Midbrain (tissue), 1 donor: ENCODE data around the gene DIS3L2.
"Not testable (repeated sequence)": the region's sequence is repeated elsewhere in the genome, so short reads cannot be mapped to it uniquely, and the experiment has no call there.

Experiments used
- DNase-seq: peaks from one replicate; lab custom pipeline; 2025; lab: John Stamatoyannopoulos, UW

DIS3L2 gene

DNA sequence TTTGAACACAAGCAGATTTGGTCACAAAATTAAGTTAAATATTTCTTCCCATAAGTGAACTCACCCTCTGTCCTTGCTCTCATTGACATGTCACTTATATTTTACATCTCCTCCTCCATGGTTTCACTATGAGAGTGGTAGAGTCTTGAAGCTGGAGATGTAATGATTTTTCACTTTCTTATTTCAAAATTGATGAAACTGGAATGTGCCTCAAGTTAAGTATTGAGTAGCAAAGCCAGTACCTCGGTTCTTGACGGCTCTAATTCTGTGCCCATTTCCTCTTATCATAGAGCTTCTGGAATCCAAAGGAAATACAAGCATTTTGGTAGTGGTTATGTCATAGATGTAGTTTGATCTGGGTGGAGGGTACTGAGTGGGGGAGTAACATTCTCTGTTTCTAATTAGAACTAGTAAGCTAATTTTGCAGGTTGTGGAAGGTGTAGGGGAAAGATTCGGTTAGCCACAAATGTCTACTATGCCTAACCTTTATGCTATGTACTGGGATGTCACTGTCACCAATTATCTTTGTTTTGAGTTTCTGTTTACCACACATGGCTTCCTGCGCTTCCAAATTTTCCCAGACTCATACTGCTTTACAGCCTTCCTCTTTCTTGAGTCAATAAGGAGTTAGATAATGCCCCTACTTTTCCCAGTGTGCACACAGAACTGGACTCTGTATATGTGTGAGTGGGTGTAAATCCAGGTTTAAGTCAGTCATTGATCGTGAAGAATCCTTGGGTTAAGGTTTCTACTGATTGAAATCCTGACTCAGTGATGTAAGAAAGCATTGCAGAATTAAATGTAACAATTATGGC lies 96.8 kb downstream of the DIS3L2 start:
- DNase-seq: no peak

DNA sequence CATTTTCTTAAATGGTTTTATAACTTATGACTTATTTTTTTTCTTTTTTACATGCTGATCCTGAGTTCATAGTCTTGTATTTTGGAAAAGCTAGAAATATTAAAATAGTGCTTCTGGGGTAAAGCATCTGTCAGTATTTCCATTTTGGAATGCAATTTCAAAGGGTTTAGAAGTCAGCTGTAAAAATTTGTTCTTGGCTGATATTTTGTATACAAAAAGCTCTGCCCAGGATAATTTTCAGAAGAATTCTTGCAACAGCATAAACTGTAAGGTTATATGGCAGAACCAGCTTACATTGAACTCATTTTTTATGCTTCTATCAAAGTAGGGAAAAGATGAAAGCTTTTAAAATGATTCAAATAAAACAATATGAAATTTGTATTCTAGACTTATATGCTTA lies 97.4 kb downstream of the DIS3L2 start:
- no peak for DNase-seq

DNA sequence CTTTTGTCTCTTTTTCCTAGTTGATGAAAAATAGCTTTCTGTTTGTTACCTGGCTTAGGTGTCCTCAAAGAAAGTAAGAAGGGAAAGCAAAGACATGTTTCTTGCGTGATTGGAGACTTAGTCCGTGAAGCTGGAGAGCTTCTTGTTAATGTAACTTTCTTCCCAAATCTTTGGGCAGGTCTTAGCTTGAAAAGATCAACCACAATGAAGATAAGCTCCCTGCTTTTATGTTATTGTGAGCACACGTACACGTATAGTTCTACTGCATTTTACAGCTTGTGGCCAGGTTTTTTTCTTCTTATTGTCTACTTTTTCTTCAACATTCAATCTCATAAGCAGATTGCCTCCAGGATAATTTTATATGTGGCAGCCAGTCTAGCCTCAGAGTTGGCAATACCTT lies 99.8 kb downstream of the DIS3L2 start:
- no peak for DNase-seq

DNA sequence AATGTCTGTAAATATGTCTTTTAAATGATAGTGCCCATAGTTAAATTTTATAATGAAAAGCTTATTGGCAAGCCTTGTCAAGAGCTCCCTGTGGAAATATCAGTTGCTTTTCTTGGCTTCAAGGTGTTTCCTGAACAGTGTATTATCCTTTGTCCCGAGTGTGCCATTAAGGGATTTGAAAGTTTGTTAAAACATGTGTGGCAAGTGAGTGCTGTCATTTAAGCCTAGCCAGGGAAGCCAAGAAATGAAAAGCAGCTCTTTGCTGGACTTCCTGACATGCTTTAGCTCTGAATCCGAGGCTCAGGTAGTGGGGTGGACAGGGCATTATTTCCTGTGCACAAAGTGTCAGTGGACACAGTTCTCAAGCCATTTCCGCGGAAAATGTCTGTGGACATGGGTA lies 111.5 kb downstream of the DIS3L2 start:
- DNase-seq: no peak

DNA sequence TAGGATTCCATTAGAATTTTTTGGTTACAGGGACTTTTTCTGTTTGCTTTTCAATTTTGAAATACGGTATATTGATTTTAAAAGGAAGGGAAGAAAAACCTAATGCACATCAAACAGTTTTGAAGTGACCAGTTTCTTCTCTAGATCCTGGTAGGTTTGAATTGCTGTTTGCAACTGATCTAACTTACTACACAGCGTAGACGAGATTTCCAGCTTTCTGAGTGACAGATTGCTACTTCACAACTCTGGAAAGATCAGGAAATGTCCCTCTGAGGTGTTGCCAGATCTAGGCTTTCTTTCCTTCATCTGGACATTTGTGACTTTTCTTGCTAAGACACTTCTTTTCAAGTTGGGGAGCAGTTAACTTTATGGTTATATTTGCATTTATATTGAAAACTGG lies 112.2 kb downstream of the DIS3L2 start:
- no peak for DNase-seq

DNA sequence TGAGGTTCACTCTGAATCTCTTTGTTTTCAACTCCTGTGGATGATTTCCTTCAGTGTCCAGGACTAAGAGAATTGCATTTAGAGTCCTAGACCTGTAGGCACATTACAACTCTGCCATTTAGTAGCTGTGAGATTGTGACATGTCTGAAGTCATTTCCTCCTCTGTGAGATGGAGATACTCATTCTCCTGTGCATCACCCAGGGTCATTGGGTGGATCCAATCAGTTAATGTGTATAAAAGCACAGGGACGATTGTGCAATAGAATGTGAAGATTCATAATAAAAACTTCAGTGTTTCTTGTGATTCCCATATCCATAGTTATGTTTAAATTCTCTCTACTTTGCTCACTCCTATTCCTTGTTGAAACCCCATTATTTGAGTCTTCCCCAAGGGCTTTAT lies 113.6 kb downstream of the DIS3L2 start:
- no peak for DNase-seq

DNA sequence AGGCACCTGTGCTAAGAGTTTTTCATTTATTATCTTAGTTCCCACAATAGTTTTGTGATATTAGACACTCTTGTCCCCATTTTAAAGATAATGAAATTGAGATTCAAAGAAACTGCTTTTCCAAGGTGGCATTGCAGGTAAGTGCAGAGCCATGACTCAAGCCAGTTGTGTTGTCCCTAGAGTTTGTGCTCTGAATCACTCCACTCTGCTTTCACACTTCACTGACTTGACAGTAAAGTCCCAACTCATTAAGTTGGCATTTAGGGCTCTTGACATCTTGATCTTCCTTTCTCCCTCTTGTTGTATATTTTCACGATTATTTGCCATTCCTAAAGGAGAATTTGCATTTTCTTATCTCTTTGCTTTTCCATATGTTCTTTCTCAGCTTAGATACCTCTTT lies 114.3 kb downstream of the DIS3L2 start:
- no peak for DNase-seq

DNA sequence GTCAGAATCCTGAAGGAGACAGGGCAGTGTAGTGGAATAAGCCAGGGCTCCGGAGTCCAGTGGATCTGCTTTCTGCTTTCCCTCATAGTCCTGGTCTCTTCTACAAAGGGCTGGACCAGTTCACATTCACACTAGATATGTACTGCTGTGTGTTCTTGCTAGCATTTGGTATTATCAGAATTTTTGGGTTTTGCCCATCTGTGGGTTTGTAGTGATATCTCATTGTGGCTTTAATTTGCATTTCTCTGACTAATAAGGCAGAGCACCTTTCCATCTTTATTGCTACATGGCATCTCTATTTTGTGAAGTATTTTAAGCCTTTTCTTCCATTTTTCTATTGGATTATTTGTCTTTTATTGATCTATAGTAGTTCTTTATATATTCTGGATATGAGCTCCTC lies 114.8 kb downstream of the DIS3L2 start:
- no peak for DNase-seq

DNA sequence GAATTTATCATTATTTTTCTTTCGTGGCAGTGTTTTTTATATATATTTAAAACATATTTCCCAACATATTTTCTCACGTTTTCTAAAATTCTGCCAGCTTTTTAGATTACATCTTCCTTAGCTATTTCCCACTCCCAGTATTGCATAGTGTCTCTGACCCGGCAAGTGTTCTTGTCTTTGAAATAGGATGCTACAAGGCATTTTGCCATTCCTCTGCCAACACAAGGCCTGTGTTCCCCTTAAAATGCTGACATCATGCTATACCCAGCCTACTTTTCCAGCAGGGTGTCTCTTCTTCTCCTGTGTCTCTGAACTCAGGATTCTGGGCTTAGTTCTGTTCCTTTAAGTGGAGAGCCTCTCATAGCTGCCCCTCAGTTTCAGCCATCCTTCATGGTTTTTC lies 115.2 kb downstream of the DIS3L2 start:
- no peak for DNase-seq

DNA sequence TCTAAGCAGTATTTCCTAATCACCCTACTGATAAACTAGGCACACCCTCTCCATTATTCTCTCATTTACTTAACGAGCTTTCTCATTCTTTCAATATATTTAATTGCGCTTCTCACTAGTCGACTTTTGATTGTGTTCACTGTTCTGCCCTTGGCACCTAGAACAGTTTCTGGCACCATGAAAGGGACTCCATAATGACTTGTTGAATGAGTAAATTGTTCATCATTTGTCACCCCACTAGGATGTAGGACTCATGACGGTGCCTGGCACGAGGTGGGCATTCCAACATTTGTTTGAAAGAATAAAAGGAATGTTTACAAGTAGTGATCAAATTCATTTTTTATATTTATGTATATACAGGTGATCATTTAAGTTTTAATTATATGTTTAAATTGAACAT lies 123.7 kb downstream of the DIS3L2 start:
- DNase-seq: peak; percentile 30

DNA sequence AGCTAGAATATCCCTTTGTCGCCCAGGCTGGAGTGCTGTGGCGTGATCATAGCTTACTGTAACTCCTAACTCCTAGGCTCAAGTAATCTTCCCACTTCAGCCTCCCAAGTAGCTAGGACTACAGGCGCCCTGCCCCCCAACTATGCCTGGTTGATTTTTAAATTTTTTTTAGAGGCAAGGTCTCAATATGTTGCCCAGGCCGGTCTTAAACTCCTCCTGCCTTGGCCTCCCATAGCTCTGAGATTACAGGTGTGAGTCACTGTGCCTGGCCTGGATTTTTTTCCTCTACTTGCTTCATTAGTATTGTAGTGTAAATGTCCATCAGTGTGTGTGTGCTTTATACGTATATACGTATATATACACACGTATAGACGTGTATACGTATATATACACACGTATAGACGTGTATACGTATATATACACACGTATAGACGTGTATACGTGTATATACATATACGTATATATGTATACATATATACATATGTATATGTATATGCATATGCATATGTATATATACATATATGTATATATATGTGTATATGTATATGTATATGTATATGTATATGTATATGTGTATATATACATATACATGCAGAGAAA lies 124.4 kb downstream of the DIS3L2 start:
- no peak for DNase-seq

DNA sequence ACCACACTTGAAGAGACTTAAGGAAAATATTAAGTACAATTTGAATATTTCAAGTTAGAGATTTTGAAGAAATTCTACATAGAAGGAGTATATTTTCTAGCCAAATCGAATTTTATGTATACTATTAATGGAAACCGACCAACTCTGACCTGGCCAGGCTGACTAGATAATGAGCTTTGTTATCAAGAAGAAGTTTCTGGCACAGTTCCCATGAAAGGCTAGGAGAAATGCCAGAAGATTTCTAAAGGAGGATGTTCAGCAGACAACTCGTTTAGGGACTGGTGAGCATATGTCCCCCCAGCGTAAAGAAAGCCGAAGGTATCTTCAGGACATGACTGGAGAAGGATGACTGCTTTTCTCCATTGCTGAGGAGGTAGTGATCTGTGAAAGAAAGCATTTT lies 127.3 kb downstream of the DIS3L2 start:
- no peak for DNase-seq

DNA sequence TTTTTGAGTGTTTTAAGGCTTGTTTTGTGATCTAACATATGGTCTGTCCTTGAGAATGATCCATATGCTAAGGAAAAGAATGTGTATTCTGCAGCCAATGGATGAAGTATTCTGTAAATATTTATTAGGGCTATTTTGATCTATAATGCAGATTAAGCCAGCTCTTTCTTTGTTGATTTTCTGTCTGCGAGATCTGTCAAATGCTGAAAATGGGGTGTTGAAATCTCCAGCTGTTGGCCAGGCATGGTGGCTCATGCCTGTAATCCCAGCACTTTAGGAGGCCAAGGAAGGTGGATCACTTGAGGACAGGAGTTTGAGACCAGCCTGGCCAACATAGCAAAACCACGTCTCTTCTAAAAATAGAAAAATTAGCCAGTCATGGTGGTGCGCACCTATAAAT lies 132.7 kb downstream of the DIS3L2 start:
- no peak for DNase-seq

DNA sequence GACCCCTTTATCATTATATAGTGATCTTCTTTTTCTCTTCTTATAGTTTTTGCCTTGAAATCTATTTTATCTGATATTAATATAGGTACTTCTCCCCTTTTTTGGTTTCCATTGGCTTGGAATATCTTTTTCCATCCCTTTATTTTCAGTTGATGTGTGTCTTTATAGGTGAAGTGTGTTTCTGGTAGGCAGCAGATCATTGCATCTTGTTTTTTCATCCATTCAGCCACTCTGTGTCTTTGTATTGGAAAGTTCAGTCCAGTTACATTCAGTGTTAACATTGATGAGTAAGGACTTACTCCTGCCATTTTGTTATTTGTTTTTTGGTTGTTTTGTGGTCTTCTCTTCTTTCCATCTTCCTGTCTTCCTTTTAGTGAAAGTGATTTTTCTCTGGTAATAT lies 133.4 kb downstream of the DIS3L2 start:
- DNase-seq: no peak

DNA sequence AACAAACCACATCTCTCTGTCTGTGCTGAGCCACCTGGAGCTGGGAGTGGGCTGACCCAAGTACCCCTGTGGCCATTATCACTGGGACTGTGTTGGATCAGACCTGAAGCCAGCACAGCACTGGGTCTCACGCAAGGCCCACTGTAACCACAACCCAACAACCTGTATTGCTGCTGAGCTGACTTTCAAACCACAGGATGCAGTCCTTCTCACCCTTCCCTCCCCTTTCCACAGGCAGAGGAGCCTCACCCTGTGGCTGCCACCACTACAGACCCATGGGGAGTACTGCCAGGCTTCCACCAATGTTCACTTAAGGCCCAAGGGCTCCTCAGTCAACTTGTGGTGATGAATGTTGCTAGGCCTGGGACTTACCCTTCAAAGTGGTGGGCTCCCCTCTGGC lies 135.7 kb downstream of the DIS3L2 start:
- DNase-seq: no peak

DNA sequence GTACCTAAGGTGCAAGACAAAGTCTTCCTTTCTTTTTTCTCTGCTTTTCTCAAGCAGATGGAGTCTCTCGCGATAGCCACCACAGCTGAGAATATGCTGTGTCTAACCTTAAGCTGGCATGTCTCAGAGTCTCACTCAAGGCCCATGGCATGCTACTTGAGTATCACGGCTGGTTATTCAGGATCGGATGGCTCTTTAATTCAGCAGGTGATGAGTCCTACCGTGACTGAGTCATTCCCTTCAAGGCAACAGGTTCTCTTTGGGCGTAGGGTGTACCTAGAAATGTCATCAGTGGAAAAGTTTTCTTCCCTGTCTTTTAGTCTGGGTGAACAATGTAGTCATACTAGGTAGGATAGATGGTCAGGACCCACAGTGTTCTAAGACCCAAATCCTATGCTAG lies 136.2 kb downstream of the DIS3L2 start:
- no peak for DNase-seq

DNA sequence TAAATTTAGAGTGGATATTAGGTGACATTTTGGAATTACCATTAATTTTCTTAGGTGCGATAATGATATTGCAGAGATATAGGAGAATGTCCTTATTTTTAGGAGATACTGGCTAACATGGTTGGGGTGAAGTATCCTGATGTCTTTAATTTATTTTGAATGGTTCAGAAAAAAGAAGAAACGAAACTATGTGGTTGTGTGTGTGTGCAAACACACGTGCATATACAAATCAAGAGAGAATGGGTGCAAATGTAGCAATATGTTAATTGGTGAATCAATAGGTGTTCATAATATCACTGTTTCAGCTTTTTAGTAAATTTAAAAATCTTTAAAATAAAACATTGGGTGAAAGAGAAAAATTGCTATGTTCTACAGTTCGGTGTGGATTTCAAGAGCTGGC lies 140.9 kb downstream of the DIS3L2 start:
- no peak for DNase-seq

DNA sequence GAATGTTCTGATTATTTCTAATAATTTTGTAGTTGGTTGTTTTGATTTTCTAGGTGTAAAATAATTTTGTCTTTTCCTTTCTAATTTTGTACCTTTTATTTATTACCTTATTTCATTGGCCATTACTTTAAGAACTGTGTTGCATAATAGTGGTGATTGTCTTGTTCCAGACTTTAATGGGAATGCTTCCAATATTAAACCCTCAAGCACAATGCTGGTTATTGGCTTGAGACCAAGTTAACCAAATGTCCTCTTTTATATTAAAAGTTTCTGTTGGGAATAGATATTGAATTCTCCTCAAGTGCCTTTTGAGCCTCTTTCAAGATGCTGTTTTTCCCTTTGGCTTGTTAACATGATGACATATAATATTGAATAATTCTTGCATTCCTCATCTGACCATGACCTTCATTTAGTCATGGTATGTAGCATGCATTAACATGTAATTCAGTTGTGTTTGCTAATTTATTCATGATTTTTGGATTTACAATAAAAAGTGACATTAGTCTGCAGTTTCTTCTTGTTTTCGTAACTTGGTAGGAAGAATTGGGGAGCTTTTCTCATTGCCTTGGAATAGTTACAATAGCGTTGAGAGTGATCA lies 141.7 kb downstream of the DIS3L2 start:
- DNase-seq: peak; percentile 30

DNA sequence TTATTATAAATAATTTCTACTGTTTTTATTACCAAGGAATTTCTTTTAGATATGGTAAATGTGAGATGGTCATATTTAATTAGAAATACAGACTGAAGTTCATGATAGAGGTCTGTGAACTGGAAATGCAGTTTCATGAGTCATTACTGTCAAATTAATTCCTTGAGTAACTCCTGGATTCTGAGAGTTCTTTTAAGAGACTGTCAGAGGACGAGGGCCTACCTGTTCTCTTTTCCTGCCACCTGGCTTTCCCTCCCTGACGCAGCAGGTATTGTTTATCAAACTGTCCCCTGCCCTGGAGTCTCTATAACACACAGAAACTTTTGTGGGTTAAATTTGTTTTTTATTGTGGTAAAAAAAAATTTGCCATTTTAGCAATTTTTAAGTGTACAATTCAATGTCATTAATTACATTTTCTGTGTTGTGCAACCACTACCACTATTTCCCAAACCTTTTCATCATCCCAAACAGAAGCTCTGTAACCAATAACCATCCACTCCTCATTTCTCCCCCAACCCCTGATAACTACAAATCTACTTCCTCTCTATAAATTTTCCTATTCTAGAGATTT lies 142.6 kb downstream of the DIS3L2 start:
- no peak for DNase-seq

DNA sequence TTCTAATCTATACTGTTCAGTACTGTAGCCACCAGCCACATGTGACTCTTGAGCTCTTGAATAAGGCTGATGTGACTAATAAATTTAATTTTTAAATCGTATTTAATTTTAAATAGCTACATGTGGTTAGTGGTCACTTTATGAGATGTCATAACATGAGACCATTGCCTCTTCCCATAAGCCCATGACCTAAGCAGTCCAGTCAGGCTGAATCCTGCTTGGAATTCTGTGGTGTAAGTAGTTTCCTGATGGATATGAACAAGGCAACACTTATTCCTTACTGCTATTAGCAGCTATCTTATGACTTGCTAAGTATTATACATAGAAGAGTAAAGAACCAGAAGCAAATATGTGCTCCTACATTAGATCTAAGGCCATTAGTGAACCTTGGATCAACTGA lies 150.0 kb downstream of the DIS3L2 start:
- no peak for DNase-seq

DNA sequence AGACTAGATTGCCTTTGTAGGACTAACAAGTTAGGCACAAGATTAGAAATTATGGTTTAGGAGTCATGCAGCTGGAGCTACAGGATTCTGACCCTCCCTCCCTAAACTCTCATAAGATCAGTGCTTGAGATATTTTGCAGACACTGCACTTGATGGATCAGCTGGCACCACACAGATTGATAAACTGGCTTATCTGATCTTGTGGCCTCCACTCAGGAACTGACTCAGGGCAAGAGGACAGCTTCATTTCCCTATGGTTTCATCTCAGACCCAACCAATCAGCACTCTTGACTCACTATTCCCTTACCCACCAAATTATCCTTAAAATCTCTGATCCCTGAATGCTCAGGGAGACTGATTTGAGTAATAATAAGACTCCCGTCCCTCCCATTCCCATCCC lies 152.3 kb downstream of the DIS3L2 start:
- no peak for DNase-seq

DNA sequence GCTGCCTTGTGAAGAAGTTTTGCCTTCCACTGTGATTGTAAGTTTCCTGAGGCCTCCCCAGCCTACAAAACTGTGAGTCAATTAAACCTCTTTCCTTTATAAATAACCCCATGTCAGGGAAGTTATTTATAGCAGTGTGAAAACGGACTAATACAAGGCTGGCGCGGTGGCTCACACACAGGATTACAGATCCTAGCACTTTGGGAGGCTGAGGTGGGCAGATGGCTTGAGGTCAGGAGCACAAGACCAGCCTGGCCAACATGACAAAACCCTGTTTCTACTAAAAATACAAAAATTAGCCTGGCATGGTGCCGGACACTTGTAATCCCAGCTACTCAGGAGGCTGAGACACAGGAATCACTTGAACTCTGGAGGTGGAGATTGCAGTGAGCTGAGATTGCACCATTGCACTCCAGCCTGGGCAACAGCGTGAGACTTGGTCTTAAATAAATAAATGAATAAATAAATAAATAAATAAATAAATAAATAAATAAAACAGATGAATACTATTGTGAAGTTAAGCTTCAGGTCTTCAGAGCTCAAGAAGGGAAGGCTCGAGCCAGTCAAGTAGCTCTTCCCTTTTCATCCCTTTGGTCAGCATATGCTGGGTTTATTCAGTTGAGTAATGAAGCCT lies 154.3 kb downstream of the DIS3L2 start:
- not testable (repeated sequence) for DNase-seq

DNA sequence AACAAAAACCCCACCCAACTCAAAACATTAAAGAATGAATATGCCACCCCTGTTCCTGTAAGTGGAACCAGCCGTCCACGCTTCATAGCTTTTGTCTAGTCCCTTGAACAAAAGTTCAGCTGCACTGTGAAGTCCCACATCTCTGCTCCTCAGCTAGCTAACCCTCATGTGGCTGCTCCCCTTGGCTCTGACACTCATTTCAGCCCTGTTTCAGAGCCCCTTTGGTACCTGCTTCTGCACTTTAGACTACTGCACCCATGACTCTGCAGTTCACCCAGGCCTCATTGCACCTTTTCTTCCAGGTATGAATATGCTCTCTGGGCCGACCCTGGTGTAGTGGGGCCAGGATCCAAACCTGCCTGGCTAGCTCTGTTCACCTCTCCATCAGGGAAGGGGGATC lies 155.3 kb downstream of the DIS3L2 start:
- DNase-seq: no peak
